Activated T-cell treated with anti-CD3 and anti-CD28 coated beads, Interleukin-2, amount 50 U/mL, for 48 hours (primary cell): ENCODE data around the gene CCL14.
"Not testable (repeated sequence)": the region's sequence is repeated elsewhere in the genome, so short reads cannot be mapped to it uniquely, and the experiment has no call there.

ENCODE experiments used
- DNase-seq, 2 experiments: peaks; one replicate each; pipeline ENCODE4 v3.0.0-alpha.2; 2020

Gene CCL14

DNA sequence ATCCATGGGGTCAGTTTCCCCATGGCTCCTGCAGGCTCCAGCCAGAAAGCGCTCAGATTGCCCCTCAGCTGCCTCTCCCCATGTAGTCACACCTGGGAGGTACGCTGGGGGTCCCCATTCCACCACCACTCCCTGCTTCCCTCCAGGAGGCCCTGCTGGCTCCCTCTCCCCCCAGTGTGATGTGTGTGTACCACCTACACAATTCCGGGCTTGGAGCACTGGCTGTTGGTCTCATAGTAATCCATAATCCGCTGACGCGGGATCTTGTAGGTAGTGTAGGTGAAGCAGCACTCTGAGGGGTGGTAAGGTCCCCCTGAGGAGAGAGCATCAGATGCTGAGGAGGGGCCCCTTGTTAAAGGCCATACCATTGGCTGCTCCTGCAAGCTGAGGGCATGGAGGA lies 2.4 kb downstream of the CCL14 start:
- DNase-seq = no peak

DNA sequence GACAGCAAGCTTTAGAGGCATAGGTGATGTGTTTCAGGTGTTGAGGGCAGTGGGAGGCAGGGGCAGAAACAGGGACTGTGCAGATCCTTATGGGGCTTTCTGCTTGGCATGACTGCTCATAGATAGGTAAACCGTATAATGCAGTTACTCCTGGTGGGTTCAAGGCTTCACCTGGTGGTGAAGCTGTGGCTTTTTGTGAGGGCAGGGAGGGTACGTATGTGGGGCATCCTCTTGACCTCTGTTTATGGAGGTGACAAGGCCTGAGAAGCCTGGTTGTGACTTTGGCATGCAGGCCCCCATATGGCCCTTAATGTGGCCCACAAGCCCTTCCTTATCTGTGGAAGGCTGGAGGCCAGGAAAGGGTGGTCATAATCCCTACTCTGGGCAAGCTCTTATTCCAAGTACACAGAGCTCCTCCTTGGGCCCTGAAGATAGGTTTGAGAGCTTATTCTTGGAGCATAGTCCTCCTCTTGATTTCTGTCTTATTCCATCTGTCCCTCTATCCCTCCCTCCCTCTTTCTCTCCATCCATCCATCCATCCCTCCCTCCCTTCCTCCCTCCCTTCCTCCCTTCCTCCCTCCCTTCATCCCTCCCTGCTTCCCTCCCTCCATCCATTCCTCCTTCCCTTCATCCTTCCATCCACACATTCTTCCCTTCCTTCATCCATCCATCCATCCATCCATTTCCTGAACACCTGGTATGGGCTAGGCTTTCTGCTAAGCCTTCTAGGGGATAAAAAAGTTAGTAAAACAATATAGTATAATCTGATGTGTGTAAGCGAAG lies 3.9 kb downstream of the CCL14 start:
- DNase-seq = no peak

DNA sequence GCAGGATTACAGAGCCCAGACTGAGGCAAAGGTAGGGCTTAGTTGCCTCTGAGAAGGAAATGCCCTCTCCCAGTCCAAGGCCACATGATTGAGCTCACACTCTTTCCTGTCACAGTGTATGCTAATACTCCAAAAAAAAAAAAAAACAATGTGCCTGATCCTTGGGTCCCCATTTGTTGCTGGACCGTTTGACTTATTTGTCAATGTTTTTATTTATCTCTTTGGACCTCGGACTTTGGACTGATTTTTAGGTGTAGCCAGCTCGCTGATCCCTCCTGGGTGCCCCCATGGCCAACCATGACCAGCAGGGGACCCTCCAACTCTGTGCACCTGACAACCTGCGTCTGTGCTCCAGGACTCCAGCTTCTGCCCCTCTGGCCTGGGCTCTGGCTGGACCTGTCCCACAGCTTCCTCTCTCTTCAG lies 4.6 kb downstream of the CCL14 start:
- DNase-seq = no peak

DNA sequence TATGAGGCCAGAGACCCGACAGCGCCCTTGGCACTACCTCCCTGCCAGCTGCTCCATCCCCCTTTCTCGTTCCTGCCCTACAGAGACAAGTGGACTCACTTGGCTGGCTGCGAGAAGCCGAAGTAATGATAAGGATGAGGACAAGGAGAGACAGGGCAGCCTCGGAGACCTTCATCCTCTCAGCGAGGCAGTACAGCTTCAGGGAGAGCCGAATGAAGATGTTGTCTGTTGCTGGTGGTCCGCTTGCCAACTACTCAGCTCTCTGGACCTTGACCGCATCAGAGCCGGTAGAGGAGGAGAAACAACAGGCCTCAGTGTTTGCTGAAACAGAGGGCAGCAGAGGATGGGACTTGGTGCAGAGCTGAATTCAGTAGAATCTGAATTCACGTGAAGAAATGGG lies 5.3 kb downstream of the CCL14 start, which contains the start of gene CCL16:
TSS of gene CCL16 (minus strand) at position 252 of the 400 bp plus-strand sequence. CDS start at position 175, 77 bp downstream.
- DNase-seq = no peak

DNA sequence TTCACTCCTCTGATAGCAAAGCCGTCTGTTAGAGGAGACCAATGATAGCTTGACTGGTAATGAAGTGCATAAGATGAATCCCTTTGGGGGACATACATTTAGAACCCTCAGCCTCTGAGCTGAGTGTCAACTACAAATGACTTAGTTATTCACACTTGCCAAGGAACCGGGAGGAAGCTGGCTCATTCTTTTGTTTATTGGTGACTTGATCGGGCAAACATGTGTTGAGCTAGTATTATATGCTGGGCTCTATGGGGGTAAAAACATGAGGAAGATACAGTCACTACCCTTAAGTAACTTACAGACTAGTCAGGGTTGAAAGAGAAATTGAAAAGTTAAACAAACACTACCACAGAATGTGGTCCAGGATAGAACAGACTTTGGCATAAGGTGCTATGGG lies 8.2 kb downstream of the CCL14 start:
- DNase-seq = no peak

DNA sequence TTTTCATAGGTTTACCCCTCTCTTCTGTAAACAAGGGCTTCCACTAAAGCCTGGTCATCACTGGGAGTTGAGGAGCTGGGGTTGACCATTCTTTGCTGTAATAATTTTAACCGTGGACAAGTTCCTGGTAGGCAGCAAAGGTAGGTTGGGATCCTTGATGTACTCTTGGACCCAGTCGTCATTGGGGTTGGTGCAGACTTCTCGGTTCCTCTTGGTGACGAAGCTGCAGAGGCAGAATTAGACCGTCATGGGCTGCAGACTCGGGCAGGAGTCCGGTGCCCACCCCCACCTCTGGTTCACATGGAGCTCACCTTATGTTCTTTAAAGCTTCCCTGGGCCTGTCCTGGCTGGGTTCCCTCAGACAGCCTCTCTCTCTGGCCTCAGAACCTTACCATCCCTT lies 9.0 kb downstream of the CCL14 start:
- no peak for DNase-seq

DNA sequence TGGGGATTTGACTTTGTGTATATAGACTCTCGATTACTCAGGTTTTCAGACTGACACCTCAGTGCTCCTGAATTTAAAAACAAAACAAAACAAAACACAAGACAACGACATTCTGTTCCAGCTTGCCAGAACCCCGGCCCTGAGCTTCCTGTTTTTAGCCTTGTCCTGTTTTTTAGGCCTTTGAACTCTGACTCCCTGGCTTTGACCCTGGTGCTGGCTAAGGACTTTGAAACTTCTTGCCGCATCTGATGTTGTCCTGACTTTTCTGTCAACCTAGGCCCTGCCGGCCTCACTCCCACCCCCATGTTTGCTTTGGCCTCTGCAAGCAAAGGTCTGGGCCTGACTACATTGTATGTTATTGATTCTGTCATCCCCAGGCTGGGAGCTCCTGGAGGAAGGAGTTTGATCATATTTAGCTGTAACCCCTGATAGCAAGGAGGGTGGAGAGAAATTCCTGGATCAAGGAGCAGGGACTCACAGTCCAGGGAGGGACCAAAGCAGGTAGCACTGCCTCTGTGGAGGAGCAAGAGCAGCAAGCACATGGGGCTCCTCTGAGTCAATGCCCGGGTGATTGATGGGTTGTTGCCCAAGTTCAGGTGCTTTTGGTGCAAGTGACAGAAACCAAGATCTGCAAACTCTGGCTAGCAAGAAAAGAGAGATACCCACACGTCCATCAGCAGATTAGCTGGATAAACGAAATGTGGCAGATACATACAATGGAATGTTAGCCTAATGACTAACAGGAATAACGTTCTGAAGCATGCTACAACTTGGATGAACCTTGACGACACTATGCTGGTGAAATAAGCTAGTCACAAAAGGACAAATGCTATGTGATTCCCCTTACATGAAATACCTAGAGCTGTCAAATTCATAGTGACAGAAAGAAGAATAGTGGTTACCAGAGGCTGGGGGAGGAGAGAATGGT lies 12.9 kb downstream of the CCL14 start:
- no peak for DNase-seq

DNA sequence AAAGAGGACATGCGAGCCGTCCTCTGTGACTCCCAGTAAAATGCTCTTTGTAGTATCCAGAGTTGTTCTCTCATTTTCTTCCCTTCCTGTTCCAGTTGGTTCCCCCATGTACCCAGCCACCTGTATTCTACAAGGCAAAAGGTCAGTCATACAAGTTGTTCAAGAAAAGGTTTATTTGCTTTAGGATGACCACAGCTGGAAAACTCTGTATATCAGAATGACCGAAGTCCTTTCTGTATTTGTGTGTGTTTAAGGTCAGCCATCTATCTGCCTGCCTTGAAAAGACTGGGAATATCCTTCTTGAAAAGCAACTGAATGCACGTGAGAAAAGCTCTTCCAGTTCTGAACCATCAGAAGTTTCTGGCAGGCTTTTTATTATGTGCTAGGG lies 13.6 kb downstream of the CCL14 start:
- no peak for DNase-seq

DNA sequence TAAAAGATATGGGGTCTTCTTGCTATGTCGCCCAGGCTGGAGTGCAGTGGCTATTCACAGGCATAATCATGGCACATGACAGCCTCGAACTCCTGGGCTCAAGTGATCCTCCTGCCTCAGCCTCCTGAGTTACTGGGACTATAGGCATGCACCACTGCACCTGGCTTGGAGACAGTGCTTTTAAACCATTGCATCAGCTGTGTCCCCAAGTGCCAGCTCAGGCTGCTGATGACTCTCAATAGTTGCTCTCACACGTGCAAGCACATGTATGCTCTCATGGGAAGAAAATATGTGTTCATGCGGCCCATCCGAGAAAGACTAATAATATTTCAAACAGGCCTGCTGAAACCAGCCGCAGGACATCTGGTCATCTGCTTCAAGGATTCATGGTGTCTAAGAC lies 14.0 kb downstream of the CCL14 start:
- no peak for DNase-seq

DNA sequence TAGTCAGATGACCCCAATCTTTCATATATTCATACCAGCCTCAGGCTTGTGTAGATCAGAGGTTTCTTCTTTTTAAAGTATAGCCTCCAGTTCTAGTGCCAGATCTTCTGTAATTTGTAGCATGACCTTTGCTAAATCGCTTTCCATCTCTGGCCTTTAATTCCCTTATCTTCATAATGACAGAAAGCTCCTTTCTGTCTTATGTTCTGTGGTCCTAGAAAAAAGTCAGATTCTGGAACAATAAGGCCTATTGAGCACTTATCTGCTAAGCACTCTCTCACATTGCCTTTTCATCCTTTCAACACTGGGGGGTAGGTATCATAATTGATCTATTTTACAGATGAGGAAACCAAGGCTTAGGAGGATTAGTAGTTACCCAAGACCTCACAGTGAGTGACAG lies 14.5 kb downstream of the CCL14 start:
- DNase-seq = no peak

DNA sequence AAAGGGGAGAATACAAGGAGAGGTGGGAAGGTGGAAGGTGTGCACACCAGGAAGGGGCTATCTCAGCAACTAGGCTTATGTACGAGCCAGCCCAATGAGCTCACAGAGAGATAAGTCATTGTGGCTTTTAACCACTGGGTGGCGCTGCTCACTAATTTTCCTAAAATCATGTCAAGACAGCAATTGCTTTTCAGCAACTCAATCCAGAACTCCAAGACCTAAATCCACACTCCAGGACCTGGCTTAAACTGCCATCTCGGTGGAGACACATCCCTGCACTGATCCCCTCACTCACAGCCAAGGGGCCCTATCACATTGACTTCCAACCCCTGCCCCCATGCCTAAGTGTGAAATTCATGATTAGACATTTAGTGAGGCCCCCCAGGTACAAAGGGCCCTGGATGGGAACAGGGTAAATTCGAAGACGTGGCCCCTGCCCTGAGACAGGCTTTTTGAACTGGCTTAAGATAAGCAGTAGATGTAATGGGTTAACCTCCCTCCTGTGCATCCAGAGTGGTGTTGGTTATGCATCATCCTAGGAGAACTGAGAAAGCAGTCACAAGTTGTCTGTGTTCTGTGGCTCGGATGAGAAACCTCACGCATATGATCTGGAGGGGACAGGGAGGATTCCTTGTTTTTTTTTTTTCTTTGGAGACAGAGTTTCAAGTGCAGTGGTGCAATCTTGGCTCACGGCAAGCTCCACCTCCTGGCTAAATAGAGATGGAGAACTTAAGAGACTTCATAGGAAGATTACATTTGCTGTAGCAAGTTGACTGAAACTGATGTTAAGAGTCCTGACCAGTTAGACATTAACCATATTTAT lies 16.8 kb downstream of the CCL14 start:
- peak; percentile 81 to 84 for DNase-seq

DNA sequence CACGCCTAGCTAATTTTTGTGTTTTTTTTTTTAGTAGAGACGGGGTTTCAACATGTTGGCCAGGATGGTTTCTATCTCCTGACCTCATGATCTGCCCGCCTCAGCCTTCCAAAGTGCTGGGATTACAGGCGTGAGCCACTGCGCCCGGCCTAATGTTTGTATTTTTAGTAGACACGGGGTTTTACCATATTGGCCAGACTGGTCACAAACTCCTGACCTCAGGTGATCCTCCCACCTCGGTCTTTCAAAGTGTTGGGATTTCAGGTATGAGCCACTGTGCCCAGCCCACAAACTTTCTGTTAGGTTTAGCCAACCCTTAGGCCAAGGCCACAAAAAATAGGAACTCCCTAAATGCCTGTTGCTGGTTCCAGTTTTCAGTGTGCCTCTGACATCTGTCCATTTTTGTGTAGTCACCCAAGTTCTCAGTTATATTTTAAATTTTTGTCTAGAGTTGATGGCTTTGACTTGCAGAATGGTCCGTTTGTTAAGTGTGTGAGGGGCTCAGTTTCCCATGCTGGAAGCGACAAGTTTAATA lies 17.9 kb downstream of the CCL14 start:
- DNase-seq = no peak

DNA sequence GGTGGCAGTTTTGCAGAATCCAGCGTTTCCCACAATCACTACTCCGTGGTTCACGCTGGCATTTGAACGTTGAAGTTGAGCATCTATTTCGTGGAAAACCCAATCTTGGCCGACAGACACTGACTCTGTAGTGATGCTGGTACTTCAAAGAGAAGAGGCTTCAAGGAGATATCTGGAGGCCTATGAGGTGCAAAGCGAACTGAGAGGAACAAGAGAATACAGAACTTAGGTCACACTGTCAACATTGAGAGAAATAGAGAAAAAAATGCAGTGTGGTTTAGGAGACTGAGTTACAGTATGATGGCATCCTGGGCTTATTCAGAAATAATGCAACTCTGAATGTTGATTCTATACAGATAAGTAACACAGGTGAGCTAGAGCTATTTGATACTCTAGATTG lies 21.3 kb downstream of the CCL14 start:
- DNase-seq = no peak

DNA sequence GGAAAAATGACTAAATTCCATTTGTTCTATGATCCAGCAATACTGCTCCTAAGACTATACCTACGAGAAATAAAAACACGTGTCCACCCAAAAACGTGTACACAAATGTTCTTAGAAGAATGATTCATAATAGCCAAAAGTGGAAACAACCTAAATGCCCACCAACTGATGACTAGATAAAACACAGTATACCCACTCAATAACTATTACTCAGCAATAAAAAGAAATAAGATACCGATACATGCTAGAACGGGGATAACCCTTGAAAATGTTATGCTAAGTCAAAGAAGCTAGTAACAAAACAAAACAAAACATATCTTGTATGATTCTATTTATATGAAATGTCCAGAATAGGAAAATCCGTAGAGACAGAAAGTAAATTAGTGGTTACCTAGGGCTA lies 22.9 kb downstream of the CCL14 start:
- DNase-seq = no peak

DNA sequence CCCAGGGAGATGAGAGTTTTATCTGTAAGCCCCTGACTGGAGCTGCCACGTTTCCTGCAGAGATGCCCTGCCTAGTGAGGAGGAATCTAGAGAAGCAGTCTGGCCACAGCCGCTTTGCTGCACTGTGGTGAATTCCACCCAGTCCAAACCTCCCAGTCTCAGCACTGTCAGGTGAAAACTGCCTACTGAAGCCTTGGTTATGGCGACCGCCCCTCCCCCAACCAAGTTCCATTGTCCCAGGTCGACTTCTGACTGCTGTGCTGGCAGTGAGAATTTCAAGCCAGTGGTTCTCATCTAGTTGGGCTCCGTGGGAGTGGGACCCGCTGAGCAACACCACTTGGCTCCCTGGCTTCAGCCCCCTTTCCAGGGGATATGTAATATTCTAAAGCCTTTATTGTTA lies 32.8 kb downstream of the CCL14 start:
- no peak for DNase-seq

DNA sequence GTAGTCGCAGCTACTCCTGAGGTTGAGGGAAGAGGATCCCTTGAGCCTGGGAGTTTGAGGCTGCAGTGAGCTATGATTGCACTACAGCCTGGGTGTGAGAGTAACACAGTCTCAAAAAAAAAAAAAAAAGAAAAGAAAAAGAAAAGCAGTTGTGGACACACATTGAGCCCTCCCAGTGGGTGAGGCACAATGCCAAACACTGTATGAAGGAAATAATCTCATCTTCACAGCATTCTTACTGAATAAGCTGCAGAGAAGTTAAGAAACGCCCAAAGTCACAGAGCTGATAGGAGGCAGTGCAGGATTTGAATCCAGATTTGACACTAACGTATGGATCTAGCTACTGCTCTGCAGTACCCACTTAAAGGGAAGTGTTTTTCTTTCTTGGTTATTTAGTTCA lies 37.1 kb downstream of the CCL14 start:
- no peak for DNase-seq

DNA sequence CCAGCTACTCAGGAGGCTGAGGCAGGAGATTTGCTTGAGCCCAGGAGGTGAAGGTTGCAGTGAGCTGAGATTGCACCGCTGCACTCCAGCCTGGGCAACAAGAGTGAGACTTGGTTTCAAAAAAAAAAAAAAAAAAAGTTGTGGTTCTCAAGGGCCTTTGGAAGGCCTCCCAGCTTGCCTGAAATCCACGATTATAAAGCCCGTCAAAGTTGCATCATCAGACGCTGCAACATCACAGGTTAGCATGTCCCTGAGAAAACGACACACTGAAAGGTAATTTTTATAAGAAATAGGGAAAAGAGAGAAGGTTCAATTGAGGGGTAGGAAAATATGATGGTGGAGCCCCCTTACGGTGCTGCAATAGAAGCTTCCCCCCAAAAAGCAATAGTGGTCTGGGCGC lies 38.4 kb downstream of the CCL14 start:
- no peak for DNase-seq

DNA sequence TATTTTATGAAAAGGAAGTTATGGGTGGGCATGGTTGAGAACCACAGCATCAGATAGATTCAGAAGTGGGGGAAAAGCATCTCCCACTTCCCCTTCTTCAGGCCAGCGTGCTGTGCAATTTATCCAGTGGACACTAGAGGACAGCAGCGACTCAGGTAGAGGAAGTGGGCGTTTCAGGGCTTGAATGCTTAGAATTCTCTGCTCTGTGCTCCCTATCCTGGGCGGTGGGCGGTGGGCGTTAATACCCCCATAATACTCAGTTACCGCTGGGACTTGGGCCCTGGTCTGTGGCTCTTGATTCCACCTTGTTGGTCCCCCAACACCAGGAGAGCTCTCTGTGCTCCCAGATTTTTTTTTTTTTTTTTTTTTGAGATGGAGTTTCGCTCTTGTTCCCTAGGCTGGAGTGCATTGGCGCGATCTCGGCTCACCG lies 39.4 kb downstream of the CCL14 start:
- peak; percentile 68 to 72 for DNase-seq

DNA sequence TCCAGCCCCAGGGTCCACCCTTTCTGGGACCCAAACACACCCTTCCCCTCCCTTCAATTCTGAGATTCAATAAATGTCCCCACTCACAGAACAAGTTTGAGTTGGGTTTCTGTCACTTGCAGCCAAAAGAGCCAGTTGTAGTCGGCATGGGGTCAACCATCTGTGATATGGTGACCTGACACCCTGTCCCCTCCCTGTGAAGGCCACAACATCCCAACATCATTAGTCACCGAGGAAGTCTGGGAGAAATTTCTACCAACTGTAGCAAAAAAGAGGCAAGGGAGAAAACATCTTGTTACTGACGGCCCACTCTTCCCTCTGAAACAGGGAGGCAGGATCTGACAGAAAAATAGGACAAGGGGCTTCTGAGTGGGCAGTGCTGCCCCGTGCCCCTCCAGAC lies 42.4 kb downstream of the CCL14 start:
- DNase-seq = no peak

DNA sequence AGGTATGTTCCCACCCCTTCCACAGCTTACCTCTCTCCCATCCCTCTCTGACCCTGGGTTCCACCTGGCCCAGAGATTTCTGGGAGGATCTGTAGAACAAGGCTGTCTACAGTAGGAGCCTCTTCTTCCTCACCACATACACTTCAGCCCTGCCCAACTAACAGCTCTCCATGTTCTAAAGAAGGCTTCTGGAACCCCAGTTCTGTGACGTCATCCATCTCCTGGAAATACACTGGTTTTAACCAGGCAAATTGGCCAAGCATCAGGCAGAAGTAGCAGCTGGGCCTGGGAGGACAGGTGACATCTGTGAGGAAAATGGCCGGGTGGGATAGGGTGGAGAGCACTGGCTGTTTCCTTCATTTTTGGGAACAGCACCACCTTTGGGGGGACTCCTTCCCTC lies 43.0 kb downstream of the CCL14 start, which contains the start of gene LYZL6:
TSS of gene LYZL6 (minus strand) at position 177 of the 400 bp plus-strand sequence. CDS start 4,357 bp downstream, outside the sequence.
- no peak for DNase-seq

DNA sequence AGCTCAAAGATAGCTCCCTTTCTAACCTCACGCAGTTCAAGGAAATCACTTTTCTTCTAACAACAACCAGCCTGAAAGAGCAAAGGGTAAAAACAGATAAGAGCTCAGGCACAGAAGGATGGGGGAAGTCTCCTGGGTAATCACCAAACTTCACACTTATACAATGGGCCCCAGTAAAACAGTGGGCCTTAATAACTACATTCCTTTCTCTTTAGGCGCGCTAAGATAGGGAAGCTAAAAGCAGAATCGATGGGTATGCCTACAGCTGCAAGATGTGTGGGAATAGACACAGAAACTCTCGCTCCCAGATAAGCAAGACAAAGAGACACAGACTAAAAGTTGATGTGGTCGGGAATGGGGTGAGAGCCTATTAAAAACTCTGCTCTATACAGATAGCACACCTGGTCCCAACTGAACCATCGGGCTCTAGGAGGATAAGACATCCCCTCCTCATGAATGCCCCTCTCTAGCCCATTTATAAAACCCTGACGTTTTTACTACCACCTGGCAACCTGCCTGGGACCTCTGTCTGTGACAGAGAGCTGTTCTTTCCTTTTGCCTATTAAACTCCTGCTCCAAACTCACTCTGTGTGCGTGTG lies 43.8 kb downstream of the CCL14 start:
- DNase-seq = no peak

DNA sequence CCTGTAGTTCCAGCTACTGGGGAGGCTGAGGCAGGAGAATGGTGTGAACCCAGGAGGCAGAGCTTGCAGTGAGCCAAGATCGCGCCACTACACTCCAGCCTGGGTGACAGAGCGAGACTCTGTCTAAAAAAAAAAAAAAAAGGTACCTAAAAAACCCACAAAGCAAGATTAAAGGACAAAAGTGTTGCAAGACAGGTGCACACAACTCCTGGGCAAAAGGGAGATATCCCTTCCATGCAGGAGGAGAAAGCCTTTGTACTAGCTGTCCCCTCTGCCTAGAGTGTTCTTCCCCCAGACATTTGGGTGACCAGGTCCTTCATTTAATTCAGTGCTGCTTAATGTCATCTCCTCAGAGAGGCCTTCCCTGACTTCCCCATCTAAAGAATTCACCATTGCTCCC lies 48.0 kb downstream of the CCL14 start:
- DNase-seq = not testable (repeated sequence)
